Lower leg skin (tissue), 4 donors: ENCODE data around the gene SPSB4. TPM values are rescaled to one million over a fixed set of nuclear protein-coding genes. Genes with fewer than 3 reads are reported as not detected.
A peak's percentile ranks its signal among the peaks of the same experiment; 100 is the strongest.

Experiments used
- DNase-seq, 2 donors: peaks; one replicate each; pipeline ENCODE4 v3.0.0-alpha.2; 2019; ENCODE audit warnings: low spot score in 2 of 2
- H3K4me3 ChIP-seq: fragments of 200-600 bp; sonication (generic); 2 replicates; pipeline ENCODE4 v1.5.1; 2017; ENCODE audit warnings: mild to moderate bottlenecking, low read depth; ENCODE audit not compliant: poor library complexity, severe bottlenecking
- CTCF ChIP-seq, 3 donors: fragments of 450-650 bp; IDR thresholded peaks; one replicate each; pipeline ENCODE4 v1.5.1; 2016; ENCODE audit warnings: antibody characterized with exemption in 3 of 3, mild to moderate bottlenecking in 3 of 3, moderate library complexity in 2 of 3
- POLR2A ChIP-seq, 2 donors: fragments of 450-650 bp; IDR thresholded peaks; one replicate each; pipeline ENCODE4 v1.6.1; 2016 to 2017; ENCODE audit warnings: antibody characterized with exemption in 2 of 2, mild to moderate bottlenecking in 1 of 2, moderate library complexity in 1 of 2
- WGBS, 2 donors: methylation state at CpG; one replicate each; pipeline ENCODE4 v1.1.5; 2018; 5-methylcytosine and 5-hydroxymethylcytosine counted together
- intact Hi-C: fragments of 100-400 bp; cut with DNase I; formaldehyde crosslinking; loops from one replicate; pipeline ENCODE4 v1.15.0; 2023; ENCODE audit warnings: low total_unique reads
- total RNA-seq, 4 donors: library from RNA; depleted of rRNA; stranded (reverse); fragments of >200 nt; gene quantifications; one replicate each; pipeline ENCODE4 v1.1.0, GENCODE V29; 2016

Gene SPSB4
- total RNA-seq, 4 donors from 2014 or later, result 0.10 TPM; not detected in 3

GRCh38 chr3:141104151-141104821 lies 53.1 kb downstream of the SPSB4 start:
- intact Hi-C loops, result loop anchor here (10.0 kb wide), 2 partner anchors 99 to 209 kb away; no protein-coding TSS in a partner anchor
- 73 to 91% methylated on average over 9 to 12 of the region's 12 CpGs for WGBS, 2 donors
- H3K4me3 ChIP-seq, result no peak overlapping the region
- TF ChIP-seq CTCF (IDR thresholded peaks at IDR 0.05) (no peak), POLR2A (IDR thresholded peaks at IDR 0.05) (no peak)
- peak in 1 of 2 donors; percentile 67 for DNase-seq

- intact Hi-C loops, result loop anchor here (10.0 kb wide), 2 partner anchors 101 to 211 kb away; no protein-coding TSS in a partner anchor
- DNase-seq, result peak; percentile 81 to 85
- TF ChIP-seq POLR2A (IDR thresholded peaks at IDR 0.05) (no peak), CTCF (IDR thresholded peaks at IDR 0.05) (no peak)
- 36 to 39% methylated on average over 7 of the region's 7 CpGs for WGBS, 2 donors
- no peak overlapping the region for H3K4me3 ChIP-seq
Measured at GRCh38 chr3:141105828-141106628, 54.9 kb downstream of the SPSB4 start.

- WGBS, 2 donors, result 91 to 95% methylated on average over 2 of the region's 2 CpGs
- TF ChIP-seq POLR2A (IDR thresholded peaks at IDR 0.05), result no peak
- no peak for TF ChIP-seq CTCF (IDR thresholded peaks at IDR 0.05)
- no peak overlapping the region for H3K4me3 ChIP-seq
- intact Hi-C loops, result loop anchor here (10.0 kb wide), 2 partner anchors 102 to 212 kb away; no protein-coding TSS in a partner anchor
- DNase-seq, result peak in 1 of 2 donors; percentile 36
Measured at GRCh38 chr3:141106842-141107241, 55.7 kb downstream of the SPSB4 start.

- TF ChIP-seq POLR2A (IDR thresholded peaks at IDR 0.05), result no peak
- no peak for TF ChIP-seq CTCF (IDR thresholded peaks at IDR 0.05)
- peak in 1 of 2 donors; percentile 64 for DNase-seq
- no peak overlapping the region for H3K4me3 ChIP-seq
- 88 to 95% methylated on average over 6 of the region's 6 CpGs for whole genome bisulfite sequencing, 2 donors
- intact Hi-C loops, result loop anchor here (10.0 kb wide), 2 partner anchors 103 to 213 kb away; no protein-coding TSS in a partner anchor
Measured at GRCh38 chr3:141108039-141108438, 56.9 kb downstream of the SPSB4 start.

GRCh38 chr3:141109751-141110150 lies 58.6 kb downstream of the SPSB4 start:
- no peak for TF ChIP-seq CTCF (IDR thresholded peaks at IDR 0.05)
- no peak for TF ChIP-seq POLR2A (IDR thresholded peaks at IDR 0.05)
- 69 to 71% methylated on average over 7 of the region's 7 CpGs for WGBS, 2 donors
- no peak overlapping the region for H3K4me3 ChIP-seq
- intact Hi-C loops, result loop anchor here (10.0 kb wide), 2 partner anchors 105 to 215 kb away; no protein-coding TSS in a partner anchor
- DNase-seq, result peak in 1 of 2 donors; percentile 50
